Measurements from ENCODE around the gene LRRC4C. TPM values are rescaled to one million over a fixed set of nuclear protein-coding genes. Genes with fewer than 3 reads are reported as not detected.

The LRRC4C gene
- total and polyA plus RNA-seq, 2 donors (not counting 3 experiments of a cell fraction or from before 2014, with no cell fraction given), result not detected

GRCh38 chr11:40407355-40407754, 1052.1 kb downstream of the LRRC4C start:
- CTCF ChIA-PET, result no interaction called here
- Histone ChIP-seq H3K9ac (replicated peaks; ENCODE audit: extremely low read depth, insufficient read depth, low read length) (no peak overlapping the region), H3K79me2 (ENCODE audit: control insufficient read depth, insufficient read depth, low read length) (no peaks in the 10 kb centered on the region), H3K4me1 (ENCODE audit: control insufficient read depth, extremely low read depth, insufficient read depth, low read length) (no peaks in the 10 kb centered on the region), H2AFZ (ENCODE audit: low read depth, low read length) (no peak overlapping the region), H3K9me3 (replicated peaks; ENCODE audit: control insufficient read depth, insufficient read depth, low read length) (no peaks in the 10 kb centered on the region), H3K36me3 (ENCODE audit: control insufficient read depth in 2 of 2, extremely low read depth in 1 of 2, insufficient read depth in 2 of 2, low read length in 2 of 2) (no peaks in the 10 kb centered on the region), H3K4me3 (replicated peaks in 1 of 3; ENCODE audit: insufficient read depth in 1 of 3, low read depth in 1 of 3, low read length in 3 of 3) (no peak overlapping the region), H4K20me1 (replicated peaks; ENCODE audit: control insufficient read depth, extremely low read depth, insufficient read depth, low read length) (no peaks in the 10 kb centered on the region), H3K27ac (ENCODE audit: insufficient read depth, low read depth, low read length) (no peak overlapping the region), H3K9me1 (replicated peaks; ENCODE audit: control insufficient read depth, extremely low read depth, insufficient read depth, low read length) (no peaks in the 10 kb centered on the region), H3K4me2 (ENCODE audit: insufficient read depth, low read length) (no peak overlapping the region), H3K27me3 (ENCODE audit: control insufficient read depth in 2 of 2, insufficient read depth in 2 of 2, low read length in 2 of 2) (no peaks in the 10 kb centered on the region)
- dilution Hi-C loops (cut with MboI; ENCODE audit: extremely low pct_ligation_motif_present, low sequenced_read_pairs) (no loop called here), intact Hi-C loops (cut with micrococcal nuclease) (no loop called here)
- TF ChIP-seq JUN (IDR thresholded peaks at IDR 0.05; ENCODE audit: borderline replicate concordance, insufficient read depth, insufficient read length, low read depth), result no peak
- BruUV-seq (replicated peaks), result no TSS peak
- no peak for DNase-seq (ENCODE audit: low read depth, low spot score)
- peak; percentile 37 for FAIRE-seq
- POLR2A ChIA-PET, result no interaction called here

GRCh38 chr11:40405614-40406013, 1053.8 kb downstream of the LRRC4C start:
- Histone ChIP-seq H3K9ac (replicated peaks; ENCODE audit: extremely low read depth, insufficient read depth, low read length) (no peak overlapping the region), H3K27me3 (ENCODE audit: control insufficient read depth in 2 of 2, insufficient read depth in 2 of 2, low read length in 2 of 2) (no peaks in the 10 kb centered on the region), H3K4me2 (ENCODE audit: insufficient read depth, low read length) (no peak overlapping the region), H4K20me1 (replicated peaks; ENCODE audit: control insufficient read depth, extremely low read depth, insufficient read depth, low read length) (no peaks in the 10 kb centered on the region), H3K9me3 (replicated peaks; ENCODE audit: control insufficient read depth, insufficient read depth, low read length) (no peaks in the 10 kb centered on the region), H3K36me3 (ENCODE audit: control insufficient read depth in 2 of 2, extremely low read depth in 1 of 2, insufficient read depth in 2 of 2, low read length in 2 of 2) (no peaks in the 10 kb centered on the region), H3K4me1 (ENCODE audit: control insufficient read depth, extremely low read depth, insufficient read depth, low read length) (no peaks in the 10 kb centered on the region), H3K27ac (ENCODE audit: insufficient read depth, low read depth, low read length) (no peak overlapping the region), H3K79me2 (ENCODE audit: control insufficient read depth, insufficient read depth, low read length) (no peaks in the 10 kb centered on the region), H3K4me3 (replicated peaks in 1 of 3; ENCODE audit: insufficient read depth in 1 of 3, low read depth in 1 of 3, low read length in 3 of 3) (no peak overlapping the region), H2AFZ (ENCODE audit: low read depth, low read length) (no peak overlapping the region), H3K9me1 (replicated peaks; ENCODE audit: control insufficient read depth, extremely low read depth, insufficient read depth, low read length) (no peaks in the 10 kb centered on the region)
- ChIA-PET CTCF (interaction anchor here (1.3 kb wide), 2 partner anchors 23 to 98 kb away, joined by 5 read pairs; no protein-coding TSS in a partner anchor), POLR2A (no interaction called here)
- dilution Hi-C loops (cut with MboI; ENCODE audit: extremely low pct_ligation_motif_present, low sequenced_read_pairs) (no loop called here), intact Hi-C loops (cut with micrococcal nuclease) (no loop called here)
- TF ChIP-seq JUN (IDR thresholded peaks at IDR 0.05; ENCODE audit: borderline replicate concordance, insufficient read depth, insufficient read length, low read depth) (no peak), POLR2A (IDR thresholded peaks at IDR 0.05; ENCODE audit: low read depth, low read length) (no peak), POLR2AphosphoS5 (IDR thresholded peaks at IDR 0.05; ENCODE audit: insufficient read depth, low read depth, low read length) (no peak), CTCF (IDR thresholded peaks at IDR 0.05; ENCODE audit: extremely low read depth in 1 of 2, insufficient read depth in 1 of 2, low read depth in 1 of 2, low read length in 2 of 2) (no peak), MYC (IDR thresholded peaks at IDR 0.05; ENCODE audit: low read depth, low read length) (no peak), FOS (IDR thresholded peaks at IDR 0.05; ENCODE audit: borderline replicate concordance, insufficient read depth, low read length) (no peak), GATA2 (IDR thresholded peaks at IDR 0.05; ENCODE audit: insufficient read depth, insufficient read length, low read depth, low read length) (no peak), EZH2 (IDR thresholded peaks at IDR 0.05; ENCODE audit: borderline replicate concordance, low read depth, low read length, severe bottlenecking) (no peak)
- TF ChIP-seq, protein P1, sequence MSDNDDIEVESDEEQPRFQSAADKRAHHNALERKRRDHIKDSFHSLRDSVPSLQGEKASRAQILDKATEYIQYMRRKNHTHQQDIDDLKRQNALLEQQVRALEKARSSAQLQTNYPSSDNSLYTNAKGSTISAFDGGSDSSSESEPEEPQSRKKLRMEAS (IDR thresholded peaks at IDR 0.05; ENCODE audit: insufficient read depth, insufficient read length), result no peak
- FAIRE-seq (no peak), DNase-seq (ENCODE audit: low read depth, low spot score) (no peak)
- BruUV-seq (replicated peaks), result no TSS peak

All from endothelial cell of umbilical vein (primary cell).